ENCODE measurements around the gene LEAP2. TPM values are rescaled to one million over a fixed set of nuclear protein-coding genes. Genes with fewer than 3 reads are reported as not detected.

The LEAP2 gene
- 0.43 to 1.2 TPM (median 0.65 TPM) in 5 replicates for total RNA-seq (2022; extraction: Qiagen RNA extraction)

DNA sequence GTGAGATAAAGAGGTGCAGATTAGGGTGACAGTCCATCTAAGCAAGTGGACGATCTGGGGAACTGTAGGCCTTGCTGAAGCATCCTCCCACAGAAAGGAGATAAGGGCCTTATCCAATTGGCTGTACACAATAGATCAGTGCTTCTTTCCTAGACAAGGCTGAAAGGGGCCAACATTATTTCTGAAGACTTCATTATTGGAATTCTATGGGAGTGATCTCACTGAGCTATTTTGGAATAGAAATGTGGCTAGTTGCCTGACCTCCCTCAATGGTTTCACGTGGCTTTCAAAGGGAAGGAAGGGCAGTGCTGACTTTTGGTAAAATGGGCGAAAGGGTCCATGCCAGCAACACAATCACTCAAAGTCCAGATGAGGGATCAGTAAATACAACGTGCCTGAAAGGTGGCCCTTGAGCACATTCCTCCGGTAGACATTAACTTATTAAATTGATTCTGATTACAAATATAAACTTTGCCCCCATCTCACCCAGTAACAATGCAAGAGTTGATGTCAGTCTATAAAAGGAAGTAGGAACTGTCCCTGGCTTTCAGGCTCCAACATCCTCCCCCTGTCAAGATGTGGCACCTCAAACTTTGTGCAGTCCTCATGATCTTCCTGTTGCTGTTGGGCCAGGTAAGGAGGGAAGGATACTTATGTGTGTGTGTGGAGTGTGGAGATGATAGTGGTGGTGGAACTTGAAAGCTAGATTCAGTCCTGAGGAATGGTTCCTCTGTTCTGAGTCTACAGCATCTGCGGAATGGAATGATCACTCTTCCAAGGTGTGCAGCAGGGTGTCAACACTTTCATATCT, at the start of gene LEAP2:
Gene LEAP2 (plus strand): TSS at position 550 of the 811 bp plus-strand sequence. CDS start 27 bp downstream, at position 577.

DNA sequence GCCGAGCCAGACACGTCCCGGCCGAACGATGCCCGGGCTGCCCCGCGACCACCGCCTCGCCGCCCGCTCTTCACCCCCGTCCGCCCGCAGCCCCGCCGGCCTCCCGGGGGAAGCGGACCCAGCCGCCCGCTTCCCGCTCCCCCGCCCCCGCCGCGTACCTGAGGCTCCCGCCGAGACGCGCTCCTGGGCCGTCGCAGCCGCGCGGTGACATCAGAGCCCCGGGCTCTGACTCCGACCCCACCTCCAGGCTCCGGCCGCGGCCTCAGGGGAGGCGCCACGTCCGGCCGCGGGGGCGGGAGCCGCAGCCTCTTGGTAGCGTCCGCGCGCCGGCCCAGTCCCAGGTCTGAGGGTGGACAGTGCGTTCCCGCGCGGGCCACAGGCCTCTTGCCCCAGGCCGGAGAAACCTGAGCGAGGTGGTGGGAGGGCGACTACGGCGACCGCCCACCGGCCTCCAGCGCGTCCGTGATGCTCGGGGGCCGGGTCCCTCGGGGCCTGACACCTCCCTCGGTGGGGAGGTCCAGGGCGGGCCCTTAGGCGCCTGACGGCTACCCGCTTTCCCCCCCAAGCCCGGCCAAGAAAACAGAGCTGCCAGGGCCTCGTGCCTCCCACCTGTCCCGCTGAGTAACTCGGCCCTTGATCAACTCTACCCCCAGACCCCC, 42.9 kb upstream of the LEAP2 start, which contains the start of gene SHROOM1:
Gene SHROOM1 (minus strand): TSS at position 212 of the 659 bp plus-strand sequence. CDS start 4,507 bp downstream, outside the sequence.

DNA sequence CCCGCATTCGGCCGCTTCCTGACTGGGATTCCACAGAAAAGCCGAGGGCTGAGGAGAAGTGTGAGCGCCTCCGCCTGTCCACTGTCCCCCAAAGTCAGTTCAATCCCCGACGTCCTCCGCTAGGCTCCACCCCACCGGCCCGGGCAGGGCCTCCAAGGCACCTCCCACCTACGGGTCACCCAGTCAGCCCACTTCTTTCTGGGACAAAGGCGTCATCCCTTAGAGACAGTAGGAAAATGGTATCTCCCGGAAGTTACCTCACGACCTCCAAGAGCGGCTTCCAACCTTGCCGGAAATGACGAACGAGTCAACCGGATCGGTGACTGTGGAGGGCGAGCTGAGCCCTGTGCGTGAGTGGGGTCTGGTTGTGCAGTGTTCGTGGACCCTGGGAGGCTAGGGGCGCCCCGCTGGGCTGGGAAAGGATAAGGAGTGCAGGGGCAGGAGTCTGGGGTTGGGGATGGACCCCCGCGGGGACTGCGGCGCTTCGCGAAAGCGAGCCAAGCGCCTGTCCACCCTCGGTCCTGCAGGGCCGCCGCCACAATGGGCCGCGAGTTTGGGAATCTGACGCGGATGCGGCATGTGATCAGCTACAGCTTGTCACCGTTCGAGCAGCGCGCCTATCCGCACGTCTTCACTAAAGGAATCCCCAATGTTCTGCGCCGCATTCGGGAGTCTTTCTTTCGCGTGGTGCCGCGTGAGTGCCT, 7.0 kb upstream of the LEAP2 start, which contains the start of the genes GDF9 and UQCRQ:
Gene GDF9 (minus strand): TSS at position 128 of the 704 bp plus-strand sequence. CDS start 1,936 bp downstream, outside the sequence.
Gene UQCRQ (plus strand): TSS at position 301 of the 704 bp plus-strand sequence. CDS start 240 bp downstream, at position 541.

Other genes with a start within 250 kb of the LEAP2 start
- gene IL13, start 215.5 kb upstream of the LEAP2 start, total RNA-seq (2022; extraction: Qiagen RNA extraction), result 0.08 to 0.10 TPM in 2 of 5 replicates, not detected in the others
- not detected in 5 replicates for gene IL4, start 199.7 kb upstream of the LEAP2 start, total RNA-seq (2022; extraction: Qiagen RNA extraction)
- gene KIF3A, start 136.1 kb upstream of the LEAP2 start, total RNA-seq (2022; extraction: Qiagen RNA extraction), result 5.9 to 10.5 TPM (median 8.2 TPM) in 5 replicates
- gene CCNI2, start 126.2 kb upstream of the LEAP2 start, total RNA-seq (2022; extraction: Qiagen RNA extraction), result 0.07 to 0.26 TPM (median 0.10 TPM) in 4 of 5 replicates, not detected in the other
- gene SEPTIN8, start 96.4 kb upstream of the LEAP2 start, total RNA-seq (2022; extraction: Qiagen RNA extraction), result 17.8 to 21.9 TPM (median 19.3 TPM) in 5 replicates
- 0.08 to 0.16 TPM (median 0.10 TPM) in 5 replicates for gene SOWAHA, start 60.4 kb upstream of the LEAP2 start, total RNA-seq (2022; extraction: Qiagen RNA extraction)
- 7.2 to 10.4 TPM (median 10.0 TPM) in 5 replicates for gene SHROOM1, start 43.0 kb upstream of the LEAP2 start, total RNA-seq (2022; extraction: Qiagen RNA extraction)
- 0.19 to 0.31 TPM (median 0.25 TPM) in 5 replicates for gene GDF9, start 7.2 kb upstream of the LEAP2 start, total RNA-seq (2022; extraction: Qiagen RNA extraction)
- gene UQCRQ, start 7.0 kb upstream of the LEAP2 start, total RNA-seq (2022; extraction: Qiagen RNA extraction), result 340 to 546 TPM (median 496 TPM) in 5 replicates
- gene AFF4, start 90.0 kb downstream of the LEAP2 start, total RNA-seq (2022; extraction: Qiagen RNA extraction), result 18.9 to 27.3 TPM (median 24.8 TPM) in 5 replicates
- gene ZCCHC10, start 152.9 kb downstream of the LEAP2 start, total RNA-seq (2022; extraction: Qiagen RNA extraction), result 25.5 to 31.8 TPM (median 27.0 TPM) in 5 replicates
- gene HSPA4, start 178.3 kb downstream of the LEAP2 start, total RNA-seq (2022; extraction: Qiagen RNA extraction), result 139 to 165 TPM (median 164 TPM) in 5 replicates

All from A549 treated with AZD2906 at 1 μM for 4 hours (cell line).